GM18909 (cell line): ENCODE data around the gene RNF151.
A peak's percentile ranks its signal among the peaks of the same experiment; 100 is the strongest.
"Not testable (repeated sequence)": the region's sequence is repeated elsewhere in the genome, so short reads cannot be mapped to it uniquely, and the experiment has no call there.

Source experiments
- ATAC-seq: cut with Tn5 transposase; IDR thresholded peaks from one replicate; pipeline ENCODE4 v1.9.1; 2021; ENCODE audit warnings: mild to moderate bottlenecking; ENCODE audit not compliant: unreplicated experiment, poor library complexity

Gene RNF151

GRCh38 chr16:1938316-1938715 lies 28.3 kb upstream of the RNF151 start:
- ATAC-seq = no peak

- ATAC-seq = no peak
These were observed 27.7 kb upstream of the RNF151 start for GRCh38 chr16:1938910-1939309.

- ATAC-seq = not testable (repeated sequence)
These were observed 26.8 kb upstream of the RNF151 start for GRCh38 chr16:1939833-1940232.

- no peak for ATAC-seq
These were observed 26.1 kb upstream of the RNF151 start for GRCh38 chr16:1940273-1941161.

- no peak for ATAC-seq
These were observed 25.3 kb upstream of the RNF151 start for GRCh38 chr16:1941162-1942046.

GRCh38 chr16:1942047-1942809 lies 24.4 kb upstream of the RNF151 start:
- no peak for ATAC-seq

GRCh38 chr16:1942810-1943726 lies 23.6 kb upstream of the RNF151 start, which contains the start of gene MSRB1:
Gene MSRB1 (minus strand): TSS chr16:1943199. CDS start chr16:1943156, 43 bp downstream.
- ATAC-seq = peak; percentile 91

GRCh38 chr16:1944612-1945199 lies 21.9 kb upstream of the RNF151 start:
- no peak for ATAC-seq

- ATAC-seq = no peak
These were observed 20.9 kb upstream of the RNF151 start for GRCh38 chr16:1945559-1946391.

GRCh38 chr16:1946495-1947368 lies 19.9 kb upstream of the RNF151 start:
- ATAC-seq = no peak

GRCh38 chr16:1947369-1947670 lies 19.3 kb upstream of the RNF151 start:
- no peak for ATAC-seq

GRCh38 chr16:1949507-1949906 lies 17.1 kb upstream of the RNF151 start:
- ATAC-seq = no peak

- ATAC-seq = no peak
These were observed 16.6 kb upstream of the RNF151 start for GRCh38 chr16:1950047-1950446.

GRCh38 chr16:1950559-1950958 lies 16.1 kb upstream of the RNF151 start:
- no peak for ATAC-seq

- ATAC-seq = no peak
These were observed 12.9 kb upstream of the RNF151 start for GRCh38 chr16:1953734-1954133.

GRCh38 chr16:1957434-1958142 lies 9.1 kb upstream of the RNF151 start:
- ATAC-seq = not testable (repeated sequence)

GRCh38 chr16:1958143-1958491 lies 8.5 kb upstream of the RNF151 start:
- not testable (repeated sequence) for ATAC-seq
